Left hindlimb (tissue), 1 donor: ENCODE data around the gene SNPH.

Source experiments
- DNase-seq: peaks from one replicate; pipeline ENCODE4 v3.0.0-alpha.2; 2018

SNPH gene

DNA sequence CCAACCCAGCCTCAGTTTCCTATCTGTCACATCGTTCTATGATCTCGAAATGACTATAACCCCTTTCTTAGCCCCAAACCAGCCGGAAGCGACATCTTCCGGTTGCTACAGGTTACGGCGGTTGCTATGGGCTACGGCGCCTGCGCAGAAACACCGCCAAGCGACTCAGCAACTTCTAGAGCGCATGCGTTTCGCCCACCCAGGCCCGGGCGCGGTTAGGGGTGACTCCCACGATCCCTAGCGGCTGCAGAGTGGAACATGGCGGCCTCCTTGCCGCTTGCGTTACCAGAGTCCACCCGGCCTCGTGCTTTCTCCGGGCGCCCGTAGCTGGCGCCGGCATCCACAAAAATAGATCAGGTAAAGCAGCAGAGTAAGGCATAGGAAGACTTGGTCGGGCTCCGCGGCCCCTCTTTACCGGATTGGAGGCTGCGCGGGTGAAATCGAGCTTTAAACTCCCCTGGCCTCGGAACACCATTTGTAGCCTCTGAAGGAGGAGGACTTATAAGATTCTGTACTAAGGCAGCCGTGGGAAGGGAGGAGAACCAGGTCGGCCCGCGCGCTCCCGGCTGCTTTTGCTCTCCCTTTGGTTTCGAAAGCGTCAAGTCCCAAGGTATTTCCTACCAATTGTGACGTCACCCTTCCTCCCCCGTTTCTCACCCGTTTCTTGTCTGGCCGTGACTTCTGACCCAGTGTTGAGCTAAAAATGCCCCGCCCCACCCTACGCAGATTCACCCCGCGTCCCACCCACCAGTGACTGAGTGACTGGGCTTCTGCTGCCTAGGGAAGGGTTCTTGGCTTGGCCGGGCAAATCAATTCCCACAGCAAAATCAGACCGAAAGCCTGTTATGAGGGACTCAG is 59.3 kb downstream of the SNPH start:
- DNase-seq, result peak; percentile 98

DNA sequence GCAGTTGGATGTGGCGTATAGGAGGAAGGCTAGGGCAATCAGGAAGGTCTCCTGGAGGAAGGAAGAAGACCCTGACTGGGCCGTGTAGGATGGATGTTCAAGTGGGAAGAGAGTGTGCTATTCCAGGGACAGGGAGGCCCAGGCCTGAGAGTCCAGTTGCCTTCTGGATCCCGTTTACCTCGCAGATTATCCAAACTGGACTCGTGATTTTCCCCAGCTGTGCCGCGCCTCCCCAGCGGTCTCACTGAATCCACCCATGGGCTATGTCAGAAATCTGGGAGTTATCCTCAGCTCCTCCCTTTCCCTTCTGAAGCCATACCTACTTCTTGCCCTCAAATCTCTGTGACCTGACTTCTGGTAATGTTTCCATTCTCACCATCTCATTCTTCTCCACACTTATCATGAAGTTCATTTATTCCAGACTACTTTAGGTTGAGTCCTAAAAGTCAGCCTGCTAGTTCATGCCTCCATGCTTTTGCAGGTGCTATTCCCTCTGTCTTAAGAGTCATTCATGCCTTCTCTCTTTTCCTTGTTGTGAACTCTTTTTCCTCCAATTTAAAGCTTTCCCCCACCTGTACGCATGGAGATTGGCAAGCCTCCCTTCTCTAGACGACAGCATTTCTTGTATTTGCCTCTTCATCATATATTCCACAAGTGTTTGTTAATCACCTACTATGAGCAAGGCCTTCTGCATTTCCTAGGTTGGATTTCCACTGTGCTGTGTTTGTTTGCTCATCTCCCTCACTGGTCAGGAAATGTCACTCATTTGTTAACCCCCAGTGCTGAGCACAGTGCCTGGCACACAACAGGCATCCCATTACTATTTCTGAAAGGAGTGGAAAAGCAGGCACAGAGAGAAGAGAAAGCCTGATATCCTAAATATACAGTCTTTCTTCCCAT is 60.2 kb downstream of the SNPH start:
- DNase-seq, result peak; percentile 10

DNA sequence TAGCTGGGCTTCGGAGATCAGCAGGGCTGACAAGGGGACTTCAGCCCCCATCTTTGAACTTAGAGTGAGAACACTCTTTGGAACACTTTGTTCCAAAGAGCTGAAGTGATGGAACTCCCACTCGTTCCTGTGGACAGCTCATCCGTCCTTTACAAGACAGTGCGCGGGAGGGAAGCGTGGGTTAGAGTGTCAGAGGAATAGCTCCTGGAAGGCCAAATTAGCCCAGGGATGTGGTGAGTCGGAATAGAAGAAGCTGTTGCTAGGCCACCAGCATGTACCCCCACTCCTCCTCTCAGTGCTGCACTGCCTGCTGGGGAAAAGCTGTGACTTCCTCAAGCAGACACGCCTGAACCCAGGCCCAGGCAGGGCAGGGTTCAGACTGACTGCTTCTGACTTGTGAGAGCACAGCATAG is 61.2 kb downstream of the SNPH start:
- peak; percentile 23 for DNase-seq

DNA sequence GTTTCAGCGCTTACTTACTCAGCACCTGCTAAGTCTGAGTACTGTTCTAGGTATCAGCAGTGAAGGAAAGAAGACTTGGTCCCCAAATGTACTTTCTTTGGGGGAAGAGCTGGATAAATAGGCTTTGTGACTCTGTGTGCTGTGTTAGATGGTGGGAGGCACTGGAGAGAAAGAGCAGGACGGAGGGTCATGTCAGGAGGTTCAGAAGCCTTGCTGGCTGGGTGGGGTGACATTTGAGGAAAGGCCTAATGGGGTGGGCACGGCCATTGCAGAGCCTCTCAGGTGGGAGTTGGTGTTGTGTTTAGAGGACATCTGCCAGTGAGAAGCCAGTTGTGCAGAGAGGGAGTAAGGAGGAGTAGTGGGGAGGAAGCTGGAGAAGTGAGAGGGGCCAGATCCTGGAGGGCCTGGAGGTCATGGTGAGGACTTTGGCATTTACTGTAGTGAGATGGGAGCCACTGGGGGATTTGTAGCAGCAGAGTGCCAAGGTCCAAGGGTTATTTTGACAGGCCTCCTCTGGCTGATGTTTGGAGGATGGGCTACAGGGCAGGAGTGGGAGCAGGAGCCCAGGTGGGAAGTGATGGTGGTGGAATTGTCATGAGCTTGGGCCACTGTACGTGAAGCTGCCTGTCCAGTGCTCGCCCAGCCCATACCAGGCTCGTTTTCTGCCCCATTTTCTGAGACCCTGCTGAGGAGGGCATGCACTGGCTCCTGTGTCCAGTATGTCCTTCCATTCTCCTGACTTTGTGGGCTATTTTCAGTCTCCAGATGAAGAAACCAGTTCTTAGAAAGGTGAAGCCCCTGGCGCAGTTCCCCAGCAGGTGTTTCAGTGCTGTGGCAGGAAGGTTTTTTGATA is 62.0 kb downstream of the SNPH start:
- peak; percentile 8 for DNase-seq

DNA sequence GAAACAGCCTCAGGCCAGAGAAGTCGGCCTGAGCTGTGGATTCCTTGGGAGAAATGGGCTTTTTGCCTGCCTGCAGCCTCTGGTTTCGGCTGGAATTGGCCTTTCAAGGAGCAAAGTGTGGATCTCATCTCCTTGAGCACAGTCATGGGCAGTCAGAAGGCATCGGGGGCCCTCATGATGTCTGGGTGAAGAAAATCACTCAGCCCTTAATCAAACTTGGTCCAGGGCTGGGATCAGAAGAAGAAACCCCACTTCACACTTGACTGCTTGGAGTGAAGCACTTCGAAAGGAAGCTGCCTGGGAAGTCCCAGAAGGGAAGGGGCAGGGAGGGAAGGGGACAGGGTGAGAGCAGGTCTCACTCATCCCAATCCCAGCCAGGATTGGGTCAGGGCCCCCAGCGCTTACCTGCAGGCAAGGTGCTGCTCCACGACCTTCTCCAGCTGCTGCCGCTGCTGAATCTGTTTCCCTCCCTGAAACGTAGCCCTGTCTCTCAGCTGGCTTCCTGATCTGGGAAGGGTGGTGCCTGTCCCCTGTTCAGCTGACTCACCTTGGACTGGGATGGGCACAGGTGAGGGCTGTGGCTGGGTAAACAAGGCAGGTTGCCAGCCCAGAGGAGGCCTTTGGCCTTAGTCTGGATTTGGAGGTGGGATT is 62.7 kb downstream of the SNPH start, which contains the start of gene SDCBP2:
Gene SDCBP2 (minus strand): TSS at position 460 of the 651 bp plus-strand sequence. CDS start 8,723 bp downstream, outside the sequence.
- DNase-seq, result peak; percentile 3

DNA sequence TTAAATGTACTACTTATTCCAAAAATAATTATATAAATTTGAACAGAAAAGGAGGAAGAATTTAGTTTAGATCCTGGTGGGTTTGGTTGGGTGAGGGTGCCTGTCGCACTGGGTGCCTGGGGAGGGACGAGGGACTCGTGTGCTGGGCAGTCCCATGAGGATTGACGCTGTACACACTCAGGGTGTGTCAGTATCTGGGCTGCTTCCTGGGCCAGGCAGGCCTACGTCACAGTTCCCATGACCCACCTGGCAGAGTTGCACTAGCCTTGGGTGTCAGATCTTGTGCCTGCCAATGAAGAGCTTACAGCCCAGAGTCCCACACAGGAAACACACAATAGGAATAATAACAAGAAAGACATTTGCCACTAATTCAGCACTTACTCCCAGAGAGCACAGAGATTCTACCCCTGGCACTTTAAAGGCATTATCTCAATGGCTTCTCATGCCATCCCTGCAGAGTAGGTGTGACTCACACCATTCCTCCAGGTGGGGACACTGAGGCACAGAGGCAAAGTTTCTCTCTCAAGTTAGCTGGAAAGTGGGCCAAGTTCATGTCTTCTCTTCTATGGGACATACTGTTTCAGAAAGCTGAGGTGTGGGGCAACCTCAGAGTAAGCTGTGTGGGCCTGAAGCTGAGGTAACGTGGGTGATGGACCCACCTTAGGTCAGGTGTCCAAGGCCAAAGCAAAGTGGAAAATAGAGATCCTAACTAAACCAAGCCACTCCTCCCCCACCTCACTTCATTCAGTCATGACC is 64.2 kb downstream of the SNPH start:
- peak; percentile 3 for DNase-seq

DNA sequence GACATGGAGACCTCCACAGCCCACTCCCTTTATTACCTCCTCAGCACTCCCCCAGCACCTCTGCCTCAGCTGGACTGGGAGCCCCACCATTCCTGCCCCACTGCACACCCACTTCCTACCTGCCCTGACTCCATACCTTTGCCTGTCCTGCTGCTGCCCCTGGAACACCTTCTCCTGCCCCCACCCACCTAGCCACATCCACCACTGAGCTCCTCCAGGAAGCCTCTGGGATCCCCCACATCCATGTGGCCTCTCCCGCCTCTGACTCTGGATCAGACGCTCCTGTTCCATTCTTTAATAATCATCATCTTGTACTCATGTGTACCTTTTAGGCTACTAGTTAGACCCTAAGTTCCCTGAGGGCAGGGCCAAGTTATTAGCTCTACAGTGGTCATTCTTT is 65.0 kb downstream of the SNPH start:
- peak; percentile 3 for DNase-seq

DNA sequence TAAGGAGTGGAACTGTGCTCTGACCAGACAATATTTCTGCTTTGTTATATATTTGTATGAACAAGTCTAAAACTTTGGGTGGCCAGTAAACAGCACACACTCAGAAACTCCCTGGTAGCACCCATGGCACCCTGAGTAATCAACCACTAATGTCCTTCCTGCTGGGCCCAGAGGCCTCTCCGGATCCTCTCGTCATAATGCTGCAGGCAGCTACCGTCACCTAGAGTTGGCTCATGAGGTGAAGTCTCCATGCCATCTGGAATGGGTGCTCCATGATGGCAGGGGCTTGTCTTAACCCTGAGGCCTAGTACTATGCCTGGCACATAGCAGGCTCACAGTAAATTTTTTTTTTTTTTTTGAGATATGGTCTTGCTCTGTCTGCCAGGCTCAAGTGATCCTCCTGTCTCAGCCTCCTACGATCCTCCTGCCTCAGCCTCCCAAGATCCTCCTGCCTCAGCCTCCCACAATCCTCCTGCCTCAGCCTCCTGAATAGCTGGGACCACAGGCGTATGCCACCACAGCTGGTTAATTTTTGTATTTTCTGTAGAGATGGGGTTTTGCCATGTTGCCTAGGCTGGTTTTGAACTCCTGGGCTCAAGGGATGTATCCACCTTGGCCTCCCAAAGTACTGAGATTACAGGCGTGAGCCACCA is 65.8 kb downstream of the SNPH start:
- DNase-seq, result peak; percentile 10

DNA sequence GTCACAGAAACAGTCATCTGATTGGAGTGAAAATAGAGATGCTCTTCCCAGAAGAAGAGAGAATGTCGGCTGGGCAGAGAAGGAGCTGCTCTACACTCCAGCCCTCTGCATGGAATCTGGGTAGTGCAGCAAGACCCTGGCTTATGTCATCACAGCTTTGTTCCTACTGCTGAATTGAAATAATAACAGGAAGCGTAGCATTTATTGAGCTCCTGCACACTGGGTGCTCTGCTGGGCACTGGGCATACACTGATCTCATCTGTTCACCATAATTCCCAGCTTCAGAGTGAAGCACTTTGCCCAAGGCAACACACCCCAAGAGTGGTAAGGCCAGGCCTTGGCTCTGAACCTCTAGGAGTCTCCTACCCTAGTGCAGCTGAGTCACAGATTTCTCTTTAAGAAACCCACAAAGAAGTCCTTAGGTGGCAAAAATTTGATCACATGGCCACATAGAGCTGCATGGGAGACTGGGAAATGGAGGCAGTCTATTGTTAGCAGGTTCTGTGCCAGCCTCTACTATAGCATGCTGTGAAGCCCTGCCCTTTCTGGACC is 66.7 kb downstream of the SNPH start:
- DNase-seq, result peak; percentile 3

DNA sequence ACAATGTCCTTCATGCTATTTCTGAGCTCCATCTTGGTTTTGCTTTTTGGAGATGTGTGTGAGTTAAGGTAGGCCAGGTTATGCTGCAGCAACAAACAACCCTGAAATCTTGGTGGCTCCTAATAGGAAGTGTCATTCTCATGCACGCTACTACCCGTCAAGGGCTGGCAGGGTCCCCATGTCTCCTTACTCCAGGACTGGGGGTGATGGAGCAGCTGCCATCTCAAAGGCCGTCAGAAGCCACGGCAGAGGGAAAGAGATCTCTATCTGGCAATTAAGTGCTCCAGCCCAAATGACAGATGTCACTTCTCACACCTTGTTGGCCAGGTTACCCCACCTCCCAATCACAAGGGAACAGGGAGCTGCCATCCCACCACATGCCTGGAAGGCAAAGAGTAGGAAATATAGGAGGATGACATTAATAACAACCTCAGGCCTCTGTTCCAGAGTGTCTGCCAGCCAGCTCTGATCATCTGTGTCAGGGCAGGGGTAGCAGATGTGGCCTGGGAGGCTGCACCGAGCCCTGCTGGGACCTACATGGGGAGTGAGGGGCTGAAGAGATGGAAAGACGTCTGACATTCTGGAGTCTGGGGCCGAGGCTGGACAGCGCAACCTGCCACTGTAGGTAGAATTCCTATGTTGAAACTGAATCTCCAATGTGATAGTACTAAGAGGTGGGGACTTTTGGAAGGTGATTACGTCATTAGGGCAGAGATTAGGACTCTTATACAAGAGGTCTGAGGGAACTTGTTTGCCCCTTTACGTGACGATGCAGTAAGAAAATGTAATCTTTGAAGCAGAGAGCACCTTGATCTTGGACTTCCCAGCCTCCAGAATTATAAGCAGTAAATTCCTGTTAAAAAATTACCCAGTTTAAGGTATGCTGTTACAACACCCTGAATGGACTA is 67.6 kb downstream of the SNPH start:
- DNase-seq, result no peak

DNA sequence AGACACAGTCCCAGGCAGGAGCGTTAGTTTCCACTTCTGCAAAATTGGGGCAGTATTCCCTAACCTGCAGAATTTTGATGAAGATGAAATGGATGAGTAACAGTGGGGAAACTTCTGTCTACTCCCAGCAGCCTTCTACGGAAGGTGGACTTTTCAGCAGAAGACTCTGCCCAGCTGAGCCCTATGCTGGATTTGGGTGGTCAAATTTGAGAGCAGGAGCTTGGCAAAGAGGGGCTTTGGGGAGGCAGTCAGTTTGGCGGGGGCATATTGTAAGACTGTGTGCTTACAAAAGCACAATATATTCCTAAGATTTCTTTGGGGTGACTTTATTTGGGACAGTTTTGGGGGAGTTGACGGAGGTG is 68.3 kb downstream of the SNPH start:
- no peak for DNase-seq

DNA sequence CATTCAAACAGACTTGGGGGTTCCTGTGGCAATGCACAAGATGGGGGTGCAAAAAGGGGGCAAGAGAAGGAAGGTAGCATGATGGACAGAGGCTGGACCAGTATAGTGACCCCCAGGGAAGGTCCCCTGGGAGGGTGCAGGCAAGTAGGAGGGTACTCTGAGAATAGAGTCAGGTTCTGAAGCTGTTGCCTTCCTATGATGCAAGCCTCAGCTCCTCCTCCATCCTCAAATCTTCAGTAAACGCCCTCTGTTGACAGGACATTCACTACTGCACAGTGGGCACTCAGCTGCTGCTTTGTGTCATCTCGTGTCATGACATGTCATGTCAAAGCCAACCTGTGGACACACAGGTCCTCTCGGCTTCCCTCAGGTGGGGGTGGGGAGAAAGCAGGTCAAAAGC is 68.7 kb downstream of the SNPH start:
- peak; percentile 3 for DNase-seq

DNA sequence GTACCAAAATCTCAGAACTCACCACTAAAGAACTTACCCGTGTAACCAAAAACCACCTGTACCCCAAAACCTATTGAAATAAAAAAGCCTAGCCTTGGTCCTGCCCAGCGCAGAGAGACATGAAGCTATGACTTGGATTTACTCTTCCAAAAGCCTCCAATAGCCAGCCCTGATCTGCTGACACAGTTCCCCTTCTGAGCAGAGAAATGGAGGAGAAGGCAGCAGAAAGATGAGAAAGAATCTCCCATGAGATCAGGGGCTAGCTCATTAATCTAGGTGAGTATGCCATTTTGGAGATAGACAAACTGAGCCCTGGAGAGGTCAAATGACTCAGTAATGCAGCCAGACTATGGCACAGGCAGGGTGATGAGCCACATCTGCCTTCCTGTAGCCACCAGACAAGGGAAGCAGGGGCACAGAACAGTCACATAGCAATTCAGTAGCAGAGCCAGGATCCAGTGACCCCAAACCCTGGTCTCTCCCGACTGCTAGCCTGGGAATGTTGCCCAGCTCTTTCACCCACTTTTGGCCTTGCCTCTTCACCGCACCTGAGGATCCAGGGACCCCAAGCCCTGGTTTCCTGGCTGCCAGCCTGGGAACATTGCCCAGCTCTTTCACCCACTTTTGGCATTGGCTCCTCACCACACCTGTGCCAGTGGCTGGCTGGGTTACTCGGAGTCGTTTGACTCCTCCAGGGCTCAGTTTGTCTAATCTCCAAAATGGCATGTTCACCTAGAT is 70.0 kb downstream of the SNPH start:
- DNase-seq, result peak; percentile 1

DNA sequence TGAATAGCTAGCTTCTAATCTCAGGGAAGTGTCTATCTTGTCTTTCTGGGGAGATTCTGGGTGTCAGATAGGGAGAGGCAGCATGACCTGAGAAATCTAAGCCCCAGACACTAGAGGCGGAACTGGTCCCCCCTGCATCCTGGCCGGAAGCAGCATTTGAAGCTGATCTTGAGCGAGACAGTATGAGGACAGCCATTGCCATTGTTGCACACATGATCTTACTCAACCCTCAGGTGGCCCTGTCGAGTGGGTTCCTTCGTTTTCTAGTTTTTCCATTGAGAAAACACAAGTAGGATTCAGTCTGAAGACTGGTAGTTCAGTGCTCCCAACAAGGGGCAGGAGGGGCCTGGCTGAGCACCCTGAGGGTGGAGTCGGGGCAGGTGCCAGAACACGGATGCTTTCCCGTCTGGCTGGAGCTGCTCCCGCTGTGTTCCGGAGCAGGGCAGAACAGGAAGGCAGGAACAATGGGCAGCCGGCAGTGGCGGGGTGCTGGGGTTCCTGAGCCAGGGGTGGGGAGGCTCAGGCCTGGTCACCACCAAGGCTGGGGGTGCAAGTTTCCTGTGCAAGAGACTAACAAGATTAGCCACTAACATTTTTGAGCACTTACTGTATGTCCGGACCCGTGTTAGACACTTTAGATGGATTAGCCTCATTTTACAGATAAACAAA is 70.7 kb downstream of the SNPH start:
- DNase-seq, result peak; percentile 30

DNA sequence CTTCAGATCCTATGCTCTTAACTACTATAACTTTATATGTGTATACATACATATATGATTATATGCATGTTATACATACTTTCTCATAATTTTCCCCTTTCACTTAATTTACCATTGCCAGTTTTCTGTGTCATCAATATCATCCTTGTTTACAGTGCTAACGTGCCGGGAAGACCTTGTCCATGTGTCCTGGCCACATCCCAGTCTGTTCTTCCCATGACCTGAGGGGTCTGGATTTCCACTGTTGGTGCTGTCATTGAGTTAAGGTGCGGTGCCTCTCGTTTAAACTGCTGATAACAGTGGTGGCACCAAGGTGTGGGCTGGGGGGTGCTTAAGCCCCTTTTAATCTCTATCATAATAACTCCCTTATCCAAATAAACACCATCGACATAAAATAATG is 71.3 kb downstream of the SNPH start:
- no peak for DNase-seq

DNA sequence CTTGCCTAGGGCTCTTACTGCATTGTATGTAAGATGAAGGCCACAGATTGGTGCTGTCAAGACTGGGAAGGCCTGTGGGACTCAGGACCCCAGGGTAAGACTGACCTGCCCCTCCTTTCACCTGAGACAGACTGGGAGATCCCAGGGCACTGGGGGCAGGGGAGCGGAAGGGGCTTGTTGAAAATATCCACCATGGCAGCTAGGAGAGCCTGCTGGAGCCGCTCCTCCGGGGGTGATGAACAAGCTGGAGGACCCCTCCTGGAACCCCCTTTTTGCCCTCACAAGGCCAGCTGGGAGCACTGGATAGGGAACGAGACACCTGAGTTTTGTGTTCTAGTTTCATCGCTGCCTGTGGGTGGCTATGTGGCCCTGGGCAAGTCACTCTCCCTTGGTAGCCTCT is 72.0 kb downstream of the SNPH start:
- DNase-seq, result peak; percentile 12

DNA sequence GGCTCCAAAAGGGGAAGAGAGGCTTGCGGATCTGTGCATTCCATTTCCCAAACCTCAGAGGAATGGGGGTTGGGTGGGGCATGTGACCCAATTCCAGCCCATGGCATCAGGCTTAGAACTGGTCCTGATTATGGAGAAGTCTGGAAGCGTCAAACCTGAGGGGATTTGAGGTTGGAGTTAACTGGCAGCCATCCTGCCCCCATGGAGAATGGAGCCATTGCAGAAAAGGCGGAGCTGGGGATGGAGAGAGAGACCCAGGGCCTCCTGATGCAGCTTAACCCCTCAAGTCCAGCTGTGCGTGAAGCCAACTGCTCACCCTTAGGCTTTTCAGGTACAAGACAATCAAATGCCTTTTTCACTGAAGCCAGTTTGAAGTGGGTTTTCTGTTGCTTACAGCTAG is 72.7 kb downstream of the SNPH start:
- no peak for DNase-seq
